HepG2 (cell line): ENCODE data around the gene PIGL. TPM values are rescaled to one million over a fixed set of nuclear protein-coding genes. Genes with fewer than 3 reads are reported as not detected.

ENCODE experiments used
- ATAC-seq: fragments of 200-7000 bp; cut with Tn5 transposase; 3 replicates; pipeline ENCODE4 v1.9.1; 2020; ENCODE audit warnings: mild to moderate bottlenecking, moderate library complexity
- BruUV-seq: library from RNA; stranded (reverse); fragments of 400-500 nt; replicated peaks from 2 replicates; lab custom pipeline; 2021; lab: Mats Ljungman, UMichigan
- CTCF ChIA-PET: fragments of 300-600 bp; formaldehyde crosslinking; extraction: SDS; loops from one replicate; lab custom pipeline; 2021; ENCODE audit warnings: low total read pairs, inconsistent platforms, low intra/inter-chr PET ratio; lab: Yijun Ruan, JAX
- POLR2A ChIA-PET: fragments of 350-600 bp; sonication (Branson Sonifier 250); formaldehyde crosslinking; loops from one replicate; lab custom pipeline; 2020; ENCODE audit warnings: antibody characterized with exemption, inconsistent platforms; lab: Yijun Ruan, JAX
- DNase-seq: peaks from one replicate; pipeline ENCODE4 v3.0.0-alpha.2; 2015; ENCODE audit warnings: low spot score
- FAIRE-seq: peaks from 3 replicates; lab custom pipeline; 2011; peaks lifted over from hg19 to GRCh38; lab: Jason Lieb, UNC
- H2AFZ ChIP-seq: one replicate; pipeline ENCODE4 v1.6.1; 2011; ENCODE audit warnings: low read length, inconsistent platforms
- H3K27ac ChIP-seq: fragments of 300-600 bp; 3 replicates; pipeline ENCODE4 v1.8.0; 2011; ENCODE audit warnings: mixed run types, mild to moderate bottlenecking, mixed read lengths, low read length, inconsistent platforms; ENCODE audit not compliant: insufficient read depth; ENCODE audit errors: extremely low read length
- H3K27me3 ChIP-seq, 2 experiments: fragments of 200-600 bp in 1 of 2; 2 replicates in 1 of 2; 3 replicates in 1 of 2; pipeline versions ENCODE4 v1.6.0 to v1.8.0; 2011; ENCODE audit warnings: low read length in 2 of 2, mild to moderate bottlenecking in 2 of 2, moderate library complexity in 2 of 2, inconsistent platforms in 1 of 2; ENCODE audit not compliant: insufficient read depth in 2 of 2, control insufficient read depth in 1 of 2
- H3K36me3 ChIP-seq, 2 experiments: fragments of 200-600 bp in 1 of 2; replicated peaks in 1 of 2; 2 replicates in 1 of 2; 3 replicates in 1 of 2; pipeline versions ENCODE4 v1.5.1 to v1.8.0; 2011; ENCODE audit warnings: low read length in 2 of 2, inconsistent platforms in 1 of 2; ENCODE audit not compliant: insufficient read depth in 2 of 2, control insufficient read depth in 1 of 2
- H3K4me1 ChIP-seq: 2 replicates; pipeline ENCODE4 v1.5.1; 2012; ENCODE audit warnings: low read length, inconsistent platforms; ENCODE audit not compliant: insufficient read depth
- H3K4me2 ChIP-seq: 2 replicates; pipeline ENCODE4 v1.6.0; 2011; ENCODE audit warnings: low read depth, low read length, inconsistent platforms
- H3K4me3 ChIP-seq, 3 experiments: fragments of 200-600 bp in 1 of 3; sonication (generic), shearing (Covaris generic) in 1 of 3; replicated peaks in 1 of 3; 2 replicates each; pipeline ENCODE4 v1.5.1; 2011 to 2016; ENCODE audit warnings: low read length in 3 of 3, inconsistent platforms in 2 of 3, low read depth in 2 of 3, mild to moderate bottlenecking in 2 of 3, control low read depth in 1 of 3, mixed read lengths in 1 of 3; ENCODE audit not compliant: insufficient read depth in 1 of 3
- H3K79me2 ChIP-seq: one replicate; pipeline ENCODE4 v1.6.1; 2011; ENCODE audit warnings: low read length, inconsistent platforms; ENCODE audit not compliant: insufficient read depth
- H3K9ac ChIP-seq: 2 replicates; pipeline ENCODE4 v1.6.0; 2011; ENCODE audit warnings: mild to moderate bottlenecking, low read depth, low read length, inconsistent platforms; ENCODE audit not compliant: insufficient read depth
- H3K9me3 ChIP-seq: 2 replicates; pipeline ENCODE4 v1.5.1; 2012; ENCODE audit warnings: mild to moderate bottlenecking, low read length
- H4K20me1 ChIP-seq: 2 replicates; pipeline ENCODE4 v1.6.0; 2011; ENCODE audit warnings: inconsistent platforms, mild to moderate bottlenecking, low read length, moderate library complexity; ENCODE audit not compliant: insufficient read depth
- AKAP8 ChIP-seq: sonication (generic); formaldehyde crosslinking; IDR thresholded peaks from 2 replicates; pipeline ENCODE4 v1.5.1; 2020; ENCODE audit warnings: mild to moderate bottlenecking, missing genetic modification reagents
- ATF6 ChIP-seq: sonication (generic); formaldehyde crosslinking; conservative IDR thresholded peaks from 2 replicates; pipeline ENCODE4 v1.4.0; 2020; ENCODE audit warnings: missing genetic modification reagents
- DR1 ChIP-seq: sonication (generic); formaldehyde crosslinking; IDR thresholded peaks from 2 replicates; pipeline ENCODE4 v1.8.0; 2021; ENCODE audit warnings: mild to moderate bottlenecking, missing genetic modification reagents, inconsistent platforms
- HOXA7 ChIP-seq: sonication (generic); formaldehyde crosslinking; IDR thresholded peaks from 2 replicates; pipeline ENCODE4 v1.8.1; 2022; ENCODE audit warnings: mild to moderate bottlenecking, missing genetic modification reagents, moderate library complexity
- IRF2 ChIP-seq: IDR thresholded peaks from 2 replicates; pipeline ENCODE4 v1.6.1; 2018; ENCODE audit warnings: missing genetic modification reagents, missing compliant biosample characterization
- KDM5A ChIP-seq: fragments of 200-600 bp; sonication (generic); IDR thresholded peaks from 2 replicates; pipeline ENCODE4 v1.7.0; 2018; ENCODE audit warnings: antibody characterized with exemption, mild to moderate bottlenecking, low read length, borderline replicate concordance
- KLF9 ChIP-seq: IDR thresholded peaks from 2 replicates; pipeline ENCODE4 v1.6.1; 2016; ENCODE audit warnings: low read depth
- TBX3 ChIP-seq: fragments of 450-650 bp; IDR thresholded peaks from 2 replicates; pipeline ENCODE4 v1.6.1; 2017; ENCODE audit warnings: antibody characterized with exemption, mild to moderate bottlenecking, inconsistent platforms, borderline replicate concordance
- ZNF280D ChIP-seq: sonication (generic); formaldehyde crosslinking; IDR thresholded peaks from 2 replicates; pipeline ENCODE4 v1.5.1; 2020; ENCODE audit warnings: mild to moderate bottlenecking, missing genetic modification reagents
- ZNF577 ChIP-seq: sonication (generic); formaldehyde crosslinking; IDR thresholded peaks from 2 replicates; pipeline ENCODE4 v1.4.0; 2020; ENCODE audit warnings: mild to moderate bottlenecking, low read depth, missing genetic modification reagents, borderline replicate concordance
- ZNF768 ChIP-seq: sonication (generic); formaldehyde crosslinking; IDR thresholded peaks from 2 replicates; pipeline ENCODE4 v1.4.0; 2020; ENCODE audit warnings: missing genetic modification reagents
- WGBS: methylation state at CpG from one replicate; pipeline ENCODE4 v1.1.6; 2017; ENCODE audit warnings: low lambda C conversion rate; 5-methylcytosine and 5-hydroxymethylcytosine counted together
- in situ Hi-C: cut with HindIII; loops from 2 replicates; pipeline ENCODE4 v1.10.0; 2017; ENCODE audit warnings: low pct_unique_long_range_greater_than_20kb; ENCODE audit not compliant: extremely low pct_ligation_motif_present
- intact Hi-C: fragments of 100-400 bp; cut with micrococcal nuclease; formaldehyde crosslinking; loops from one replicate; pipeline ENCODE4 v1.10.0; 2022; ENCODE audit not compliant: unreplicated experiment
- polyA plus RNA-seq, 8 experiments: library from polyadenylated mRNA; depleted of rRNA in 3 of 8; stranded (reverse) in 7 of 8; unstranded in 1 of 8; fragments of >200 nt; fragmentation: Illumina TruSeq in 4 of 8; extraction: Trizol in 4 of 8; gene quantifications; 2 replicates each; pipeline versions ENCODE4 v1.2.1 to v1.2.3, GENCODE V29; 2011 to 2016; ENCODE audit warnings: low read depth in 4 of 8, missing spikeins in 1 of 8, mixed read lengths in 1 of 8; ENCODE audit not compliant: insufficient read depth in 1 of 8
- total RNA-seq, 5 experiments: library from RNA; depleted of rRNA; stranded (reverse); fragments of >200 nt; fragmentation: Illumina TruSeq; extraction: Trizol; gene quantifications; 2 replicates each; pipeline ENCODE4 v1.2.3, GENCODE V29; 2016; ENCODE audit warnings: low read depth in 1 of 5

The PIGL gene
- total and polyA plus RNA-seq, 2 of the 13 experiments (the other 11 are each of a cell fraction or from before 2014, with no cell fraction given), result 28.5 to 63.8 TPM

GRCh38 chr17:16262201-16262600, 45.2 kb downstream of the PIGL start:
- DNase-seq (no peak), ATAC-seq (no peak), FAIRE-seq (no peak)
- POLR2A ChIA-PET, result no interaction called here
- intact Hi-C loops, result no loop called here
- Histone ChIP-seq H3K27me3 (no peaks in the 10 kb centered on the region), H3K27ac (no peak overlapping the region), H3K79me2 (peaks cover 2% of the 10 kb centered on the region), H3K9me3 (no peaks in the 10 kb centered on the region), H3K4me1 (peaks cover 2% of the 10 kb centered on the region; the same call in 1 of the 2 replicates), H3K36me3 (peaks cover 0 to 3% of the 10 kb centered on the region in 2 experiments; a peak in 1 of 5 replicates), H3K4me2 (no peak overlapping the region), H3K9ac (no peak overlapping the region), H4K20me1 (no peaks in the 10 kb centered on the region), H2AFZ (no peak overlapping the region), H3K4me3 (no peak overlapping the region)
- no TSS peak for BruUV-seq
- in situ Hi-C loops, result no loop called here
- CTCF ChIA-PET, result no interaction called here
- no peak for TF ChIP-seq AKAP8 (CRISPR knock-in tag)
- 96% methylated on average over 4 of the region's 4 CpGs for WGBS

GRCh38 chr17:16267174-16267573, 50.2 kb downstream of the PIGL start:
- TF ChIP-seq ZNF768 (no peak), TBX3 (no peak), IRF2 (CRISPR knock-in tag) (no peak), HOXA7 (CRISPR knock-in tag) (no peak), KLF9 (CRISPR knock-in tag) (no peak), KDM5A (no peak), ZNF577 (CRISPR knock-in tag) (no peak), ZNF280D (no peak), DR1 (CRISPR knock-in tag) (no peak), ATF6 (CRISPR knock-in tag) (no peak)
- TF ChIP-seq, all 625 proteins: peak for 0
- no peak overlapping the region for H3K27ac ChIP-seq
- no peak for DNase-seq
- no peaks in the 10 kb centered on the region for H4K20me1 ChIP-seq
- no peaks in the 10 kb centered on the region for H3K9me3 ChIP-seq
- no peak overlapping the region for H3K4me2 ChIP-seq
- no peak for FAIRE-seq
- H3K79me2 ChIP-seq, result no peaks in the 10 kb centered on the region
- in situ Hi-C loops (no loop called here), intact Hi-C loops (no loop called here)
- no peaks in the 10 kb centered on the region for H3K36me3 ChIP-seq
- no peak overlapping the region for H2AFZ ChIP-seq
- H3K9ac ChIP-seq, result no peak overlapping the region
- no peaks in the 10 kb centered on the region; the same call in 1 of the 2 replicates for H3K4me1 ChIP-seq
- 89% methylated on average over 6 of the region's 6 CpGs for WGBS
- no peaks in the 10 kb centered on the region for H3K27me3 ChIP-seq
- ChIA-PET CTCF (no interaction called here), POLR2A (no interaction called here)
- no TSS peak for BruUV-seq
- ATAC-seq, result no peak
- no peak overlapping the region for H3K4me3 ChIP-seq
